ENCODE measurements around the gene MAP1B. TPM values are rescaled to one million over a fixed set of nuclear protein-coding genes. Genes with fewer than 3 reads are reported as not detected.

MAP1B gene
- total and polyA plus RNA-seq, 4 donors, result 0.58 to 5.0 (median 2.1) TPM

DNA sequence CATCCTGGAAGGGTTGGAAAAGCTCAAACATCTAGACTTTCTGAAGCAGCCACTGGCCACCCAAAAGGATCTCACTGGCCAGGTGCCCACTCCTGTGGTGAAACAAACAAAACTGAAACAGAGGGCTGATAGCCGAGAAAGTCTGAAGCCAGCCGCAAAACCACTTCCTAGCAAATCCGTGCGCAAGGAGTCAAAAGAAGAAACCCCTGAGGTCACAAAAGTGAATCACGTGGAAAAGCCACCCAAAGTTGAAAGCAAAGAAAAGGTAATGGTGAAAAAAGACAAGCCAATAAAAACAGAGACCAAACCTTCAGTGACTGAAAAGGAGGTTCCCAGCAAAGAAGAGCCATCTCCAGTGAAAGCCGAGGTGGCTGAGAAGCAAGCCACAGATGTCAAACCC, 87.6 kb downstream of the MAP1B start:
- Histone ChIP-seq H3K4me3 (ENCODE audit: low read depth in 1 of 3, low read length in 3 of 3) (no peak overlapping the region), H3K36me3 (ENCODE audit: control insufficient read depth in 4 of 4, insufficient read depth in 3 of 4, low read depth in 1 of 4, low read length in 3 of 4) (no peaks in the 10 kb centered on the region), H3K9ac (ENCODE audit: low read depth in 1 of 2, low read length in 2 of 2) (no peak overlapping the region), H3K4me1 (ENCODE audit: control insufficient read depth in 4 of 4, insufficient read depth in 4 of 4, low read length in 3 of 4) (no peaks in the 10 kb centered on the region), H3K27me3 (ENCODE audit: control insufficient read depth in 4 of 4, insufficient read depth in 4 of 4, low read length in 3 of 4) (no peaks in the 10 kb centered on the region), H3K9me3 (ENCODE audit: control insufficient read depth in 4 of 4, low read length in 3 of 4) (no peaks in the 10 kb centered on the region), H3K27ac (ENCODE audit: low read depth in 1 of 2, low read length in 2 of 2) (no peak overlapping the region)
- 77% methylated on average over 6 of the region's 6 CpGs for WGBS
- TF ChIP-seq JUND (IDR thresholded peaks at IDR 0.05) (no peak), TAF1 (conservative IDR thresholded peaks at IDR 0.05) (no peak), HNF4A (conservative IDR thresholded peaks at IDR 0.05) (no peak), EGR1 (IDR thresholded peaks at IDR 0.05; ENCODE audit: low read depth in 2 of 2) (no peak), CTCF (IDR thresholded peaks at IDR 0.05; ENCODE audit: low read depth, low read length, missing input control) (no peak), YY1 (IDR thresholded peaks at IDR 0.05) (no peak)
- TF ChIP-seq, protein P1, sequence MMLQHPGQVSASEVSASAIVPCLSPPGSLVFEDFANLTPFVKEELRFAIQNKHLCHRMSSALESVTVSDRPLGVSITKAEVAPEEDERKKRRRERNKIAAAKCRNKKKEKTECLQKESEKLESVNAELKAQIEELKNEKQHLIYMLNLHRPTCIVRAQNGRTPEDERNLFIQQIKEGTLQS (IDR thresholded peaks at IDR 0.05), result no peak
- TF ChIP-seq, protein P2, sequence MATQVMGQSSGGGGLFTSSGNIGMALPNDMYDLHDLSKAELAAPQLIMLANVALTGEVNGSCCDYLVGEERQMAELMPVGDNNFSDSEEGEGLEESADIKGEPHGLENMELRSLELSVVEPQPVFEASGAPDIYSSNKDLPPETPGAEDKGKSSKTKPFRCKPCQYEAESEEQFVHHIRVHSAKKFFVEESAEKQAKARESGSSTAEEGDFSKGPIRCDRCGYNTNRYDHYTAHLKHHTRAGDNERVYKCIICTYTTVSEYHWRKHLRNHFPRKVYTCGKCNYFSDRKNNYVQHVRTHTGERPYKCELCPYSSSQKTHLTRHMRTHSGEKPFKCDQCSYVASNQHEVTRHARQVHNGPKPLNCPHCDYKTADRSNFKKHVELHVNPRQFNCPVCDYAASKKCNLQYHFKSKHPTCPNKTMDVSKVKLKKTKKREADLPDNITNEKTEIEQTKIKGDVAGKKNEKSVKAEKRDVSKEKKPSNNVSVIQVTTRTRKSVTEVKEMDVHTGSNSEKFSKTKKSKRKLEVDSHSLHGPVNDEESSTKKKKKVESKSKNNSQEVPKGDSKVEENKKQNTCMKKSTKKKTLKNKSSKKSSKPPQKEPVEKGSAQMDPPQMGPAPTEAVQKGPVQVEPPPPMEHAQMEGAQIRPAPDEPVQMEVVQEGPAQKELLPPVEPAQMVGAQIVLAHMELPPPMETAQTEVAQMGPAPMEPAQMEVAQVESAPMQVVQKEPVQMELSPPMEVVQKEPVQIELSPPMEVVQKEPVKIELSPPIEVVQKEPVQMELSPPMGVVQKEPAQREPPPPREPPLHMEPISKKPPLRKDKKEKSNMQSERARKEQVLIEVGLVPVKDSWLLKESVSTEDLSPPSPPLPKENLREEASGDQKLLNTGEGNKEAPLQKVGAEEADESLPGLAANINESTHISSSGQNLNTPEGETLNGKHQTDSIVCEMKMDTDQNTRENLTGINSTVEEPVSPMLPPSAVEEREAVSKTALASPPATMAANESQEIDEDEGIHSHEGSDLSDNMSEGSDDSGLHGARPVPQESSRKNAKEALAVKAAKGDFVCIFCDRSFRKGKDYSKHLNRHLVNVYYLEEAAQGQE (IDR thresholded peaks at IDR 0.05), result no peak
- no peak for DNase-seq (ENCODE audit: low spot score)

GRCh38 chr5:72195581-72195980, 88.3 kb downstream of the MAP1B start:
- no peak for TF ChIP-seq RAD21 (IDR thresholded peaks at IDR 0.05)
- TF ChIP-seq NR2F2 (IDR thresholded peaks at IDR 0.05), result no peak
- TF ChIP-seq FOXA1 (IDR thresholded peaks at IDR 0.05), result no peak
- no peak for TF ChIP-seq YY1 (IDR thresholded peaks at IDR 0.05)
- TF ChIP-seq, protein P1 (IDR thresholded peaks at IDR 0.05), result no peak
- TF ChIP-seq HNF4G (IDR thresholded peaks at IDR 0.05), result no peak
- H3K36me3 ChIP-seq (ENCODE audit: control insufficient read depth in 4 of 4, insufficient read depth in 3 of 4, low read depth in 1 of 4, low read length in 3 of 4), result no peaks in the 10 kb centered on the region
- no peak overlapping the region for H3K4me3 ChIP-seq (ENCODE audit: low read depth in 1 of 3, low read length in 3 of 3)
- no peak overlapping the region for H3K9ac ChIP-seq (ENCODE audit: low read depth in 1 of 2, low read length in 2 of 2)
- H3K9me3 ChIP-seq (ENCODE audit: control insufficient read depth in 4 of 4, low read length in 3 of 4), result no peaks in the 10 kb centered on the region
- H3K27me3 ChIP-seq (ENCODE audit: control insufficient read depth in 4 of 4, insufficient read depth in 4 of 4, low read length in 3 of 4), result no peaks in the 10 kb centered on the region
- WGBS, result 90% methylated on average over 10 of the region's 10 CpGs
- no peaks in the 10 kb centered on the region for H3K4me1 ChIP-seq (ENCODE audit: control insufficient read depth in 4 of 4, insufficient read depth in 4 of 4, low read length in 3 of 4)
- DNase-seq (ENCODE audit: low spot score), result no peak
- H3K27ac ChIP-seq (ENCODE audit: low read depth in 1 of 2, low read length in 2 of 2), result no peak overlapping the region

GRCh38 chr5:72197393-72197792, 90.1 kb downstream of the MAP1B start:
- no peak for TF ChIP-seq RAD21 (IDR thresholded peaks at IDR 0.05)
- no peak for TF ChIP-seq TAF1 (conservative IDR thresholded peaks at IDR 0.05)
- TF ChIP-seq NR2F2 (IDR thresholded peaks at IDR 0.05), result no peak
- TF ChIP-seq HNF4A (conservative IDR thresholded peaks at IDR 0.05), result no peak
- TF ChIP-seq HNF4G (IDR thresholded peaks at IDR 0.05), result no peak
- no peak for TF ChIP-seq FOXA1 (IDR thresholded peaks at IDR 0.05)
- H3K36me3 ChIP-seq (ENCODE audit: control insufficient read depth in 4 of 4, insufficient read depth in 3 of 4, low read depth in 1 of 4, low read length in 3 of 4), result no peaks in the 10 kb centered on the region
- H3K4me1 ChIP-seq (ENCODE audit: control insufficient read depth in 4 of 4, insufficient read depth in 4 of 4, low read length in 3 of 4), result no peaks in the 10 kb centered on the region
- H3K27me3 ChIP-seq (ENCODE audit: control insufficient read depth in 4 of 4, insufficient read depth in 4 of 4, low read length in 3 of 4), result no peaks in the 10 kb centered on the region
- H3K9ac ChIP-seq (ENCODE audit: low read depth in 1 of 2, low read length in 2 of 2), result no peak overlapping the region
- 94% methylated on average over 5 of the region's 5 CpGs for WGBS
- no peak overlapping the region for H3K27ac ChIP-seq (ENCODE audit: low read depth in 1 of 2, low read length in 2 of 2)
- no peak overlapping the region for H3K4me3 ChIP-seq (ENCODE audit: low read depth in 1 of 3, low read length in 3 of 3)
- no peaks in the 10 kb centered on the region for H3K9me3 ChIP-seq (ENCODE audit: control insufficient read depth in 4 of 4, low read length in 3 of 4)
- no peak for DNase-seq (ENCODE audit: low spot score)
